BE2C (cell line): ENCODE measurements around the gene TGFBR2.

Experiments
- DNase-seq: peaks from one replicate; pipeline ENCODE4 v3.0.0-alpha.2; 2020
- H3K27me3 ChIP-seq: fragments of 250-450 bp; sonication (Bioruptor Pico); 2 replicates; pipeline ENCODE4 v1.5.1; 2020; ENCODE audit warnings: mild to moderate bottlenecking
- H3K36me3 ChIP-seq: fragments of 250-450 bp; sonication (Bioruptor Pico); 2 replicates; pipeline ENCODE4 v1.5.1; 2020; ENCODE audit warnings: mild to moderate bottlenecking
- H3K4me1 ChIP-seq: fragments of 250-450 bp; sonication (Bioruptor Pico); 2 replicates; pipeline ENCODE4 v1.5.1; 2020
- H3K4me3 ChIP-seq: 2 replicates; pipeline ENCODE4 v1.5.1; 2011; ENCODE audit warnings: low read depth, low read length
- H3K9me3 ChIP-seq: fragments of 250-450 bp; sonication (Bioruptor Pico); 2 replicates; pipeline ENCODE4 v1.5.1; 2020
- TF ChIP-seq, protein P1 (sequence below): IDR thresholded peaks from 2 replicates; pipeline ENCODE4 v1.5.1; 2012; ENCODE audit warnings: mild to moderate bottlenecking, low read depth, low read length

The TGFBR2 gene

DNA sequence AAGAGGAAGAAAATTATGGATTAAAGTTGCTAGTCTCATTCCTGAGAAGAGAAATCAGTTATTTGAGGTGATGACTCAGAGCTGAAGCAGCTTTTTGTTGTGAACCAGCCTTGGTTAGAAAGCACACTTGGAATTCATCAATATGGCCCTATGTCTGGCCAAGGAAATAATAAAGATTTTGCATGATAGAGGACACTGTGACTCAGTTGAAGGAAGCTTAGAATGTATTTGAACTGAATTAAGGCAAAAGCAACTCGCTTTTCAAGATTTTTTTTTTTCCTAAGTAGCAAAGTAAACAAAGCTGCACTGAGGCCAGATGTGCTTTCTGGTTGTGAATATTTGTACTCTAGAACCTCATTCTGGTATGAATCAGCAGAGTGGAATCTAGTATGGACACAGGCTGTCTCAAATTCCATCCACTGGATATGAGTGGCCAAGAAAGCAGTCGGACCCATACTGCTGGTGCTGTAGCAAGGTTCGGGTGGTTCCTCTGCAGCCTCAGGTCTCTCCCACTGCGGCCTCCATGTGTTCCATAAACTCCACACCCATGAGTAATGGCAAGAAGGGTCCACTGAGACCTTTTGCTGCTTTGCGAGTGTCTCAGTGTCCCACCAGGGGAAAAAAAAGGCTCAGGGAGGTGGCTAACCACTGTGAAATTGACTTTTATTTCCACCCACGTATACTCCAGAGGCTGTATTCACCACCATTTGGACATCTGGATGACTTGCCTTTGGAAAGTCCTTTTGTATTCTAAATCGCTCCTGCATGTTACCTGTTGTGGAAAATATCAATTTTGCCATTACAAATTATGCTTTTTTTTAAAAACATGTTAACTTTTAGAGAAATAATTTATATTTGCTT, 53.1 kb downstream of the TGFBR2 start:
- Histone ChIP-seq H3K9me3 (no peaks in the 10 kb centered on the region), H3K36me3 (no peaks in the 10 kb centered on the region), H3K4me1 (no peaks in the 10 kb centered on the region), H3K4me3 (no peak overlapping the region), H3K27me3 (no peaks in the 10 kb centered on the region)
- DNase-seq = no peak
- TF ChIP-seq, protein P1, sequence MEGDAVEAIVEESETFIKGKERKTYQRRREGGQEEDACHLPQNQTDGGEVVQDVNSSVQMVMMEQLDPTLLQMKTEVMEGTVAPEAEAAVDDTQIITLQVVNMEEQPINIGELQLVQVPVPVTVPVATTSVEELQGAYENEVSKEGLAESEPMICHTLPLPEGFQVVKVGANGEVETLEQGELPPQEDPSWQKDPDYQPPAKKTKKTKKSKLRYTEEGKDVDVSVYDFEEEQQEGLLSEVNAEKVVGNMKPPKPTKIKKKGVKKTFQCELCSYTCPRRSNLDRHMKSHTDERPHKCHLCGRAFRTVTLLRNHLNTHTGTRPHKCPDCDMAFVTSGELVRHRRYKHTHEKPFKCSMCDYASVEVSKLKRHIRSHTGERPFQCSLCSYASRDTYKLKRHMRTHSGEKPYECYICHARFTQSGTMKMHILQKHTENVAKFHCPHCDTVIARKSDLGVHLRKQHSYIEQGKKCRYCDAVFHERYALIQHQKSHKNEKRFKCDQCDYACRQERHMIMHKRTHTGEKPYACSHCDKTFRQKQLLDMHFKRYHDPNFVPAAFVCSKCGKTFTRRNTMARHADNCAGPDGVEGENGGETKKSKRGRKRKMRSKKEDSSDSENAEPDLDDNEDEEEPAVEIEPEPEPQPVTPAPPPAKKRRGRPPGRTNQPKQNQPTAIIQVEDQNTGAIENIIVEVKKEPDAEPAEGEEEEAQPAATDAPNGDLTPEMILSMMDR = no peak

DNA sequence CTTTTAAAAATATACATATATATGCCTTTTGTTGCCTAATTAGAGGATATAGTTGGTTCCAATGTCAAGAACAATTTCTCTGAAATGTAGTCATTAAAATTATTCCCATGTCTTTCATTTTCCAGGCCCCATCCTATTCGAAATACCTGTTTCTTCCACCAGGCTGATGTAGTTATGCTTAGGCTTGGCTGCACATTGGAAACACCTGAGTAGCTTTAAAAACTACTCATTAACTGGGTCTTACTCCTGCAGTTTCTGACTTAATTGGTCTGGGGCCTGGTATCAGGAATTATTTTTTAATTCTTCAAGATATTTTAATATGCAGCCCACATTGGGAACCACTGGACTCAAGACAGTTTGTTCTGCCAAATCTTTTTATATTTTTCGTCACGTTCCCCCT, 53.7 kb downstream of the TGFBR2 start:
- no peaks in the 10 kb centered on the region for H3K27me3 ChIP-seq
- H3K4me1 ChIP-seq = no peaks in the 10 kb centered on the region
- no peak for DNase-seq
- no peak overlapping the region for H3K4me3 ChIP-seq
- no peaks in the 10 kb centered on the region for H3K9me3 ChIP-seq
- TF ChIP-seq, protein P1 = no peak
- no peaks in the 10 kb centered on the region for H3K36me3 ChIP-seq

DNA sequence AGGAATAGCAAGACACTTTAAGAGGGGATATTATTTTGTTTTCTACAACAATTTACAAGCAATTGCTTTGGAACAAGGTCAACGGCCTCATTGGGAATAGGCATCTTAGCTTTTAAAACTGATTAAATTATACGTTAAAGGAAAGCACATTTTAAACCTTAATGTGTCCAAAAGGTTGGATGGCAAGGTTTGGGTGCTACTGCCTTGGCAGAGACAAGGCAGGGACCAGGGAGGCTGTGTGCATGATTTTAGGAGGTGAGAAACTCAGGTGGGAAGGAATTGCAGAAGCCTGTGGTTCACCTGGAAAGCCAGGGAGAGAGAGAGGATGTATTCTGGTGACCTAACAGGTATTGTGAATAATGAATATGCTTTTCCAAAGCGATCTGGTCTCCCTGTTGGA, 54.3 kb downstream of the TGFBR2 start:
- H3K4me1 ChIP-seq = no peaks in the 10 kb centered on the region
- no peaks in the 10 kb centered on the region for H3K27me3 ChIP-seq
- no peaks in the 10 kb centered on the region for H3K9me3 ChIP-seq

DNA sequence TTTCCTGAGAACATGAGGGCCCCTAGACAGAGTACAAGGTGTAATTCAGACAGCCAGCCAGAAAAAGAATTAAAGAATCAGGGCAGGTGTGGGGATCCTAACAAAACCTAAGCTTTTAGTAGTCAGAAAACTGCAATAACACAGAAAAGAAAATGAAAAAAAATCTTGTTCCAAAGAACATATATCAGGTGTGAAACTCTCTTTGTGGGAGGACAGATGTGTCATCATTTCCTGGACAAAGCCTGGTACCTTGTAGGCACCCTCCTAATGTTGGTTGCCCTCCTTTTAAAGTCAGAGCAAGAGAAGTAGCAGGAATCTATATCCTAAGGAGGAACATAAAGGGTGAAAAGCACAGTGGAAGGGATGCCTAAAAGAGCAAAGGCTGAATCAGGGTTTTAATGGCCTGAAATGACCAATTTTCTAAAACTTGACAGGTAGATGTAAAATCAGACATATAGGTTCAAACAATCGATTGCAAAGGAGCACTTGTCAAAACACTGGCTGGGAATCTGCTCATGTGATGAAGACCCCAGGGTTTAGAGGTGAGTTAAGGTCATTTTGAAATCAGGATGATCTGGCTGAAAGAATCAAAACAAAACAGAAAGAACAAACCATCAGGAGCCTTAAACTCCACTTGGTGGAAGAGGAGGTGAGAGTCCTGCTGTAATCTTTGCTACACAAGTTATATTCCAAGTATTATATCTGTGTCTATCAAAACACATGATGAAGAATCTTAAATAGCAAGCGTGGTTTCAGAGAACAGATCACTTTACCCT, 54.9 kb downstream of the TGFBR2 start:
- Histone ChIP-seq H3K27me3 (no peaks in the 10 kb centered on the region), H3K4me3 (no peak overlapping the region), H3K36me3 (no peaks in the 10 kb centered on the region), H3K4me1 (no peaks in the 10 kb centered on the region), H3K9me3 (no peaks in the 10 kb centered on the region)
- no peak for DNase-seq
- TF ChIP-seq, protein P1 = no peak

More for the DNA sequence above, 54.3 kb downstream of the TGFBR2 start:
- TF ChIP-seq, protein P1 = no peak
- Histone ChIP-seq H3K36me3 (no peaks in the 10 kb centered on the region), H3K4me3 (no peak overlapping the region)
- DNase-seq = no peak

DNA sequence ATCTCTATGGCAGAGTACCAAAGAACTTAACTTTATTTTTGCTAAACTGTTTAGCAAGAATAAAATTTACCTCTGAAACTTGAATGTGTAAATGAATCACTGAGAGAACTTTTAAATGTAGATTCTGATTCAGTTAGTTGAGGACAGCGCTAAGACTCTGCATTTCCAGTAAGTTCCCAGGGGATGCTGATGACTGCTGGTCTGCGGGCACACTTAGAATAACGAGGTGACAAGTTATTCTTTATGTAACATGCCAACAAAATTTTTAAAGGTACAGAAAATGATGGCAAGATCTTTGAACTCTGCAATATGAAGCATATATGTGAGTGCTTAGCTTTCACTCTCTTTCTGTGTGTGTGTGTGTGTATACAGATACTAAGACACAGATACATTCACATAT, 56.4 kb downstream of the TGFBR2 start:
- H3K27me3 ChIP-seq = no peaks in the 10 kb centered on the region
- H3K4me3 ChIP-seq = no peak overlapping the region
- H3K4me1 ChIP-seq = no peaks in the 10 kb centered on the region
- DNase-seq = no peak
- TF ChIP-seq, protein P1 = no peak
- H3K9me3 ChIP-seq = no peaks in the 10 kb centered on the region
- H3K36me3 ChIP-seq = no peaks in the 10 kb centered on the region
